ENCODE data around the gene HEATR5A.

DNA sequence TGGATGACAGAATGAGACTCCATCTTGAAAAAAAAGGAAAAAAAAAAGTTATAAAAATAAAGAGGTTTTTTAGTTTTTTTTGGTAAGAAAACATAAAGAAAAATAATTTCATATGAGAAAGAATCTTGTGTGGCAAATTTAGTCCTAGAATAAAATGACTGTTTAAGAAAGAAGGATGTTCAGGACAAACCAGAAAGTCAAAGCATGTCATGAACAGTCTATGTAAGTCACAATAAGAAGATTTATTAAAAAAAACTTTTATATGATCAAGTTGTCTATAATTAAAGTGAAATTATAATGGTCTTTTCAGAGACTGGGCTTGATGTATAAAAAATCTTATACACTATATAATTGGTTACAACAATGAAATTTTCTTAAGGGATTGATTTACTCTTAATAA is 144.6 kb downstream of the HEATR5A start:
- TF ChIP-seq, protein P1, sequence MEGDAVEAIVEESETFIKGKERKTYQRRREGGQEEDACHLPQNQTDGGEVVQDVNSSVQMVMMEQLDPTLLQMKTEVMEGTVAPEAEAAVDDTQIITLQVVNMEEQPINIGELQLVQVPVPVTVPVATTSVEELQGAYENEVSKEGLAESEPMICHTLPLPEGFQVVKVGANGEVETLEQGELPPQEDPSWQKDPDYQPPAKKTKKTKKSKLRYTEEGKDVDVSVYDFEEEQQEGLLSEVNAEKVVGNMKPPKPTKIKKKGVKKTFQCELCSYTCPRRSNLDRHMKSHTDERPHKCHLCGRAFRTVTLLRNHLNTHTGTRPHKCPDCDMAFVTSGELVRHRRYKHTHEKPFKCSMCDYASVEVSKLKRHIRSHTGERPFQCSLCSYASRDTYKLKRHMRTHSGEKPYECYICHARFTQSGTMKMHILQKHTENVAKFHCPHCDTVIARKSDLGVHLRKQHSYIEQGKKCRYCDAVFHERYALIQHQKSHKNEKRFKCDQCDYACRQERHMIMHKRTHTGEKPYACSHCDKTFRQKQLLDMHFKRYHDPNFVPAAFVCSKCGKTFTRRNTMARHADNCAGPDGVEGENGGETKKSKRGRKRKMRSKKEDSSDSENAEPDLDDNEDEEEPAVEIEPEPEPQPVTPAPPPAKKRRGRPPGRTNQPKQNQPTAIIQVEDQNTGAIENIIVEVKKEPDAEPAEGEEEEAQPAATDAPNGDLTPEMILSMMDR (optimal IDR thresholded peaks at IDR 0.05 in 1 of 3, IDR thresholded peaks at IDR 0.05 in 1 of 3, conservative IDR thresholded peaks at IDR 0.05 in 1 of 3; ENCODE audit: extremely low read depth in 1 of 3, insufficient read depth in 2 of 3, low read length in 3 of 3): no peak
- TF ChIP-seq EZH2 (IDR thresholded peaks at IDR 0.05; ENCODE audit: low read length): no peak

Measured in keratinocyte (primary cell).